ENCODE data around the gene BABAM1.

GRCh38 chr19:17245535-17245984 lies 21.7 kb upstream of the BABAM1 start, which contains the start of gene NR2F6:
- TF ChIP-seq POLR2AphosphoS5 (IDR thresholded peaks at IDR 0.05) (no peak), CTCF (IDR thresholded peaks at IDR 0.05) (no peak)

All from prostate gland (tissue), 2 donors.